HepG2 (cell line): ENCODE results near the gene TCF19. TPM values are rescaled to one million over a fixed set of nuclear protein-coding genes. Genes with fewer than 3 reads are reported as not detected.

Source experiments
- AHDC1 ChIP-seq: sonication (generic); formaldehyde crosslinking; IDR thresholded peaks from 2 replicates; pipeline ENCODE4 v1.5.1; 2020; ENCODE audit warnings: mild to moderate bottlenecking, missing genetic modification reagents, borderline replicate concordance
- TERF1 ChIP-seq: sonication (generic); formaldehyde crosslinking; IDR thresholded peaks from 2 replicates; pipeline ENCODE4 v1.8.0; 2022; ENCODE audit warnings: mild to moderate bottlenecking, missing genetic modification reagents, moderate library complexity
- TFE3 ChIP-seq: IDR thresholded peaks from 2 replicates; pipeline ENCODE4 v1.6.1; 2016
- WIZ ChIP-seq: sonication (generic); formaldehyde crosslinking; IDR thresholded peaks from 2 replicates; pipeline ENCODE4 v1.5.1; 2020; ENCODE audit warnings: mild to moderate bottlenecking, missing genetic modification reagents
- ZBTB10 ChIP-seq: sonication (generic); formaldehyde crosslinking; IDR thresholded peaks from 2 replicates; pipeline ENCODE4 v1.4.0; 2020; ENCODE audit warnings: missing genetic modification reagents, borderline replicate concordance
- ZFP37 ChIP-seq: sonication (generic); formaldehyde crosslinking; IDR thresholded peaks from 2 replicates; pipeline ENCODE4 v1.4.0; 2020; ENCODE audit warnings: missing genetic modification reagents, borderline replicate concordance
- ZNF280D ChIP-seq: sonication (generic); formaldehyde crosslinking; IDR thresholded peaks from 2 replicates; pipeline ENCODE4 v1.5.1; 2020; ENCODE audit warnings: mild to moderate bottlenecking, missing genetic modification reagents
- ZNF713 ChIP-seq: sonication (generic); formaldehyde crosslinking; IDR thresholded peaks from 2 replicates; pipeline ENCODE4 v1.4.0; 2020; ENCODE audit warnings: mild to moderate bottlenecking, missing genetic modification reagents
- polyA plus RNA-seq, 8 experiments: library from polyadenylated mRNA; depleted of rRNA in 3 of 8; stranded (reverse) in 7 of 8; unstranded in 1 of 8; fragments of >200 nt; fragmentation: Illumina TruSeq in 4 of 8; extraction: Trizol in 4 of 8; gene quantifications; 2 replicates each; pipeline versions ENCODE4 v1.2.1 to v1.2.3, GENCODE V29; 2011 to 2016; ENCODE audit warnings: low read depth in 4 of 8, missing spikeins in 1 of 8, mixed read lengths in 1 of 8; ENCODE audit not compliant: insufficient read depth in 1 of 8
- total RNA-seq, 5 experiments: library from RNA; depleted of rRNA; stranded (reverse); fragments of >200 nt; fragmentation: Illumina TruSeq; extraction: Trizol; gene quantifications; 2 replicates each; pipeline ENCODE4 v1.2.3, GENCODE V29; 2016; ENCODE audit warnings: low read depth in 1 of 5

The TCF19 gene
- total and polyA plus RNA-seq, 2 of the 13 experiments (the other 11 are each of a cell fraction or from before 2014, with no cell fraction given): 4.9 to 22.2 TPM

- peak; percentile 57; the same call in 1 of the 2 replicates for TF ChIP-seq TFE3 (CRISPR knock-in tag)
- TF ChIP-seq AHDC1: peak; percentile 77; the same call in 1 of the 2 replicates
- TF ChIP-seq ZNF713 (CRISPR knock-in tag): no peak
- no peak for TF ChIP-seq ZBTB10 (CRISPR knock-in tag)
- no peak for TF ChIP-seq TERF1 (CRISPR knock-in tag)
- peak; percentile 87 for TF ChIP-seq ZNF280D (CRISPR knock-in tag)
- no peak for TF ChIP-seq WIZ
- no peak for TF ChIP-seq ZFP37 (CRISPR knock-in tag)
These were observed 27.8 kb downstream of the TCF19 start (continued) for GRCh38 chr6:31186052-31186734.
